GM18517 (cell line): ENCODE measurements around the gene ROPN1L.
"Not testable (repeated sequence)": the region's sequence is repeated elsewhere in the genome, so short reads cannot be mapped to it uniquely, and the experiment has no call there.

Experiments
- ATAC-seq: cut with Tn5 transposase; IDR thresholded peaks from one replicate; pipeline ENCODE4 v1.9.1; 2021; ENCODE audit warnings: mild to moderate bottlenecking, moderate library complexity; ENCODE audit not compliant: unreplicated experiment

ROPN1L gene

DNA sequence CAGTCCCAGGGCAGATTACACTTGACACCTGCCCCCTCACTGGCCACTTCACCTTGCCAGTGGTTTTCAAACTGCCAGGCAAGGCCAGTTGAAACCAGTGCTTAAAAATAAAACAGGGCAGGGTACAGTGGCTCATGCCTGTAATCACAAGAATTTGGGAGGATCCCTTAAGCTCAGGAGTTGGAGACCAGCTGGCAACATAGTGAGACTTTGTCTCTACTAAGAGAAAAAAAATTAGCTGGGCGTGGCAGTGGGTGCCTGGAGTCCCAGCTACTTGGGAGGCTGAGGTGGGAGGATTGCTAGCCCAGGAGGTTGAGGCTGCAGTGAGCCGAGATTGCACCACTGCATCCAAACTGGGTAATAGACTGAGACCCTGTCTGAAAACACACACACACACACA is 58.1 kb downstream of the ROPN1L start:
- no peak for ATAC-seq

DNA sequence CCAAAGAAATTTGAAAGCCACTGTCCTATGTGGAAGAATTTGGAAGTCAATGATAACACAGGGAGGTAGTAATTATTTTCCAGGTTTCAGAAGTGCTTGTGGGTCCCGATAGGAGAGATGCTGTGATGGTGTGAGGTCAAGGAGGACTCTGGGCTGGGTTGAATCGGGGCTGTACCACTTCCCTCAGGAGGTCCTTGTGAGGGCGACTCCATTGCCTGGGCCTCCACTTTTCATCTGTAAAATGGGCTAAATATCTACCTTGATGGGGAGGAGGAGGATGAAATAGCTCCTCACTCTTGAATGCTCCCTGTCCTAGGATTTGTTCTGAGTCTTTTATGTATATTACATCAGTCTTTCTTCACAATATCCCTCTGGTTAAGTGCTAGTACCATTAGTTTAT is 59.0 kb downstream of the ROPN1L start:
- ATAC-seq: no peak

DNA sequence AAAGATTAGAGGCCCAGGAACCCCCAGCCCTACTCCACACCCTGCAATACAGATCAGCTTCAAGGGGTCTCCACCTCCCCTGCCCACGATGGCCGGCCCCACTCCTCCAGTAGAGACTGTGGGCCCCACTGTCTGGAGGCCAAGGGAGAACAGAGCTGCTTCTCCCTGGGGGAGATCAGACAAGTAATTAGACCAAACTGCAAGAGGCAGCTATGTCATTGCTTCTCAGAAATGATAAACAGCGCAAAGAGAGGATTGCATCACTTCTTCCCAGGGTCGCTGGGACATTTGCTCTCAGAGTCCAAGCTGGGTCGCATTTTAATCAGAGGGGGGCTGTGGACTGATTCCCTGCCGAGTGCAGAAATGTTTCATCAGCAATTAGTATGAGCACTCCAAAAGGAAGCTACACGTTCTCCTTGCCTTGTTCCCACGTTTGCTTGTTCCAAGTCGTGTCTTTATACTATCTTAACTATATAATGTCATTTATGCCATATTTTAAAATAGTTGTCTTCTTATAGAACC is 59.9 kb downstream of the ROPN1L start:
- no peak for ATAC-seq

DNA sequence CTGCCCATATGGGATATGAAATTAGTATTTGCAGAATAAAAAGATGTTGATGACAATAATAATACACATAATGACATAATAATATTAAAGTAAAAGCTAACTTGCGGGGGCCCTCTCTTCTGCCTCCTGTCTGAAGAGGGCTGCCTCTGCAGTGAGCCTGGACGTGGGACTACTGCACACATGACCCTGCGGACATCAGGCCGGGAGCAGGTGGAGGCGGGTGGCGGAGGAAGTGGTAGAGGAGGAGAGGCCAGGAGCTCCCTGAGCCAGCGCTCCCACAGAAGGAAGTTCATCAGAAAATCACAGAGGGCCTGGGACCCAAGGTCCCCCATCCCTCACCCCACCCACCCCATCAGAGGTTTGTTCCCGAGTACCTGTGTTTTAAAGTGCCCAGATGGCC is 60.5 kb downstream of the ROPN1L start:
- ATAC-seq: no peak

DNA sequence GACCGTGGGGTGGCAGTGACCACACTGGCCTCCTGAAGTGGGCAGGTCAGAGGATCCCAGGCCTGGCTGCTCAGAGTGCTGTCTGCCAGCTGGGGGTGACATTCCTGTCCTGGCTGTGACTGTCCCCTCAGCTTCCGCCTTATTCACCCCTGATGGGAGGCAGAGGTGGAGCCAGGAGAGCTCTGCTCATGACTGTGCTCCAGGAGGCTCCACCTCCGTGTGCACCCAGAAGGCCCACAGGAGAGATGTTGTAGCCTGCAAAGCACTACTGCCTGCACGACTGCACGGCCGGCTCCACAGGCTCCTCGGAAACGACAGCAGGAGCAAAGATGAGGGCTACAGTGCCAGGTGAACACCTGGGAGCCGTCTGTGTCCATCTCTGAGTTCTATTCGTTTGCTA is 60.9 kb downstream of the ROPN1L start:
- ATAC-seq: no peak

DNA sequence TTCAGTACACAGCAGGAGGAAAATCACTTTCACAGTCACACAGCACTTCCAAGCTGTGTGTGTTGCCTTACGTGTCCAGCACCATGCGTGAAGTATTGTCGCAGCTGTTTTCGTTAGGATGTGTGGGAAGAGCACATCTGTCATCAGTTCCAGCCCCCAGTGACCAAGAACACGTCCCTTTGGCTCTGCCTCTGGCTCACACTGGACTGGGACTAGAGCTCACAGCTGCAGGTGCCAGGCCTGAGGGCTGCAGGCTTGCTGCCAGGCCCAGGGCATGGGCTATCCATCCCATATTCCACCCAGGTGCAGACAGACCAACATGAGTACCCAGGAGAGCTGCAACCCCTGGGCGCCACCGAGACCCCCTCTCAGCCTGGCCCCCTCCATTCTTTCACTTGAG is 61.6 kb downstream of the ROPN1L start:
- ATAC-seq: no peak

DNA sequence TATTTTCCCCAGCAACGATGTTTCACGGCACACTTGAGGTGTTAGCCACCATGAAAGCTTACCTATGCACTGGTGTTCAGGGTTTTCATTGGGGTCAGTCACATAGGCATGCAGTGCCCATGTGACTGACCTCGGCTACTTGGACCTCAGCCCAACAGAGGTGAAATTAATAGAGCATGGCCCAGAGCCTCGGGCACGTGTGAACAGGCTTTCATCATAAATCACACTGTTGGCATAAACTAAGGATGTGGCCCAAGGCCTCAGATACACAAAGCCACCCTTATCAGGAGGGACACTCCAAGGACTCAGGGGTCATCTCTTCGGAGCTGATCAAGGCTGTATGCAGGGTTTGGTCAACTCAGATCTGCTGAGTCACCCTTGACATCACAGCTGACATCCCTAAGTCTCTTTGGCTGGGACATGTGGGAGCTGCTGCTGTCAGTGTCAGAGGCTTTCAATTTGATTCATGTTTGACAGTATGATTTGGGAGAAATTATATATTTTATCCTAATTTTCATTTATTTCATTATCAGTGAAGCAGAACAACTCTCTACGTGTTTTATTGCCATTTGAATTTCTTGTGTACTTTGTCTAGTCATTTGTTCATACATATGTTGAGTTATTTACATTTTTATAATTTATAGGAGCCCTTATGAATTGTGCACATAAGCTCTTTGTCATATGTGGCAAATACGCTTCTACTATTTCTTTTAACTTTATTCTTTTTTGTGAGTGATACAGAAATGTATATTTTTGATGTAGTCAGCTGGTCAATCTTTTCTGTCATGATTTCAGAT is 62.5 kb downstream of the ROPN1L start:
- ATAC-seq: no peak

DNA sequence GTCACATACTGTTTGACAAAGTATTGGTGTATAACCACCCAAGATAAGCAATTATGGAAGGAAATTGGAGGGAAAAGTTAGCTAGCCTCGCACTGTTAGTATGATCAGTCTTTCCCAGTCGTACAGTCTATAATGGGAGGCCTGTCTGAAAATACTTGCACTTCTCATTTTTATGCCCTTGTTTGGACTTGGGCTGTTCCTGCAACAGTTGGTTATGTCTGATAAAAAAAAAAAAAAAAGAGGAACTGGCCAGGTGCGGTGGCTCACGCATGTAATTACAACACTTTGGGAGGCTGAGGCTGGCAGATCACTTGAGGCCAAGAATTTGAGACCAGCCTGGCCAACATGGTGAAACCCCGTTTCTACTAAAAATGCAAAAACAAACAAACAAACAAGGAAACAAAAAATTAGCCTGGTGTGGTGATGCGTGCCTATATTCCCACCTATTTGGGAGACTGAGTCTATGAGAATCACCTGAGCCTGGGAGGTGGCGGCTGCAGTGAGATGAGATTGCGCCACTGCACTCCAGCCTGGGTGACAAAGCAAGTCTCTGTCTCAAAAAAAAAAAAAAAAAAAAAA is 63.9 kb downstream of the ROPN1L start:
- peak; percentile 86 for ATAC-seq

DNA sequence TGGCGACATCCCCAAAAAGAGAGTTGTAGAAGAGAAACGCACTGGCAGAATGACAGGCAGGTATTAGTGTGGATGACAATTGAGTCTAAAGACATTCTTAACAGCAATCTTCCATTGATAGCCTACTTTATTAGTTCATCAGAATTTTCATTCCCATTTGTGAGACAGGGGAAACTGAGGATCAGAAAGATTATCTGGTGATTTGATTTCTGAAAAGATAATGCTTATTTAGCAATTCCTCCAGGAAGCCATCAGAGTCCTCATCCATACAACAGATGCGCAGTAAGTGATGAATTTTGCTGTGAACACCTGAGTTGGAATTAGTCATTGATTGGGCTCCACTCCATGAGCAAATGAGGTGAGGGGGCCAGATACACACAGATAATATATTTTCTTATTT is 64.9 kb downstream of the ROPN1L start:
- no peak for ATAC-seq

DNA sequence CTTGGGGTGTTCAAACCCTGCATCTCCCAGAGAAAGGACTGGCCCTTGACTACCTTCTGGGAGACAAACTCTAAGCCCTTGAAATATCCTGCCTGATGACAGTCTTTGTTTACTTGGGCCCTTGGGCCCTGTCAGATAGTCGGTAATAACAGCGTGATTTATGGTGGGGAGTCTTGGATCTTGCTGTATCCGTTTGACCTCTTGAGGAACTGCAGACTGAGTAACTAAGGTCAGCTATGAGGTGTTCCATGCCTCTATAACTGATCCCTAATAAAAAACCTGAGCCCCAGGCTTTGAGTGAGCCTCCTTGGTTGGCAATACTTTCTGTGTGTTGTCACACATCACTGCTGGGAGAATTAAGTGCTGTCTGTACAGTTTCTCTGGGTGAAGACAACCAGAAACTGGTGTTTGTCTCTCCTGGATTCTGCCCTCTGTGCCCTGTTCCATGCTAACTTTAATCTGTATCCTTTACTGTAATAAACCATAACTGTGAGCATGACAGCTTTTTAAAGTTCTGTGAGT is 66.0 kb downstream of the ROPN1L start:
- ATAC-seq: no peak

DNA sequence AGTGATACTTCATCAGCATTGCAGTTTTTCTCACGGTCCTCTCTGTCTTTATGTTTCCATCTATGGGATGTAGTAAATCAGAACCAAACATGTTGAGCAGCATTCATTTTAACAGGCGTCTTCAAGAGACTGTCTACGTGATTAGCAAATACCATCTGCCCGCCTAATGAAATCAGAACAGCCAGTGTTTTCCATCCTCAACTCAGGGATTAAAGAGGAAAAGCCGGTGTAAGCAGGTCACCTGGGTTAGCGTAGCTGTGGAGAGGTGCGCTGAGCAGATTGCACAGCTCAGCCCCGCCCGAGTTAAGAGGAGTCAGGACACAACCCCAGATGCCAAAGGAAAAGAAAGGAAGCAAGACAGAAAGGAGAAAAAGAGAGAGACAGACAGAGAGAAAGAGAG is 67.9 kb downstream of the ROPN1L start:
- no peak for ATAC-seq

DNA sequence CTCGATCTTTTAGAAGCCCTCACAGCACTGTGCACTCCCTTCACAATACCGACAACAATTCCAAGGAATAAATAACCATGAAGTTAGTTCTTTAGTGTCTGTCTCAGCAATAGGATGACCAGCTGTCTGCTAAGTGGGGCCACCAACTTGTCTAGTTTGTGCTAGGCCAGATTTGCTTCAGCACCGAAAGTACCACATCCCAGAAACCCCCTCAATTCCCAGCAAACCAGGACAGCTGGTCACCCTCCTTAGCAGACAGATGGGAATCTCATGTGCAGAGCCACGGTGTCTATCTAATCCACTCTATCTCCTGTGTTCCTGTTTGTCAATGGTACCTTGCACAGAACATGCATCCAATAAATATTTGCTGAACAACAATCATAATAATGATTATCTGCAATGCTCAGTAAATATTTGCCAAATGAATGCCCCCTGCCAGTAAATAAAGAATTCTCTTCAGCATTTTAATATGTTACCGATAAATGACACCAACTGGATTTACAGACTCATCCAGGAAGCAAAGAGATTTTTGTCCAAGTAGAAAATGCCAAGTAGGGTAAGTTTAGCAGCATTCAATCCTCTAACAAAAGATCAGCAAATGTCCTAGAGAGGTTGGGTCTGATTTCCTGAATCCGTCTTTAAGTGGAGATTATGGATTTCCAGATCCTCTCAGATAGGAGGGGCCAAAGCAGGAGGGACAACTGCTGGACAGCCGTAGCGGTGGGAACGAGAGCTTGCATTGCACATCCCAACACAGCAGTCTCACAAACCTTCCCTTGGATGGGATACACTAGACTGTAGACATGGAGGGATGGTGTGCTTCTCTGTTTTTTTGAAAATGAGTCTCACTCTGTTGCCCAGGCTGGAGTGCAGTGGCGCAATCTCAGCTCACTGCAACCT is 70.3 kb downstream of the ROPN1L start:
- no peak for ATAC-seq

DNA sequence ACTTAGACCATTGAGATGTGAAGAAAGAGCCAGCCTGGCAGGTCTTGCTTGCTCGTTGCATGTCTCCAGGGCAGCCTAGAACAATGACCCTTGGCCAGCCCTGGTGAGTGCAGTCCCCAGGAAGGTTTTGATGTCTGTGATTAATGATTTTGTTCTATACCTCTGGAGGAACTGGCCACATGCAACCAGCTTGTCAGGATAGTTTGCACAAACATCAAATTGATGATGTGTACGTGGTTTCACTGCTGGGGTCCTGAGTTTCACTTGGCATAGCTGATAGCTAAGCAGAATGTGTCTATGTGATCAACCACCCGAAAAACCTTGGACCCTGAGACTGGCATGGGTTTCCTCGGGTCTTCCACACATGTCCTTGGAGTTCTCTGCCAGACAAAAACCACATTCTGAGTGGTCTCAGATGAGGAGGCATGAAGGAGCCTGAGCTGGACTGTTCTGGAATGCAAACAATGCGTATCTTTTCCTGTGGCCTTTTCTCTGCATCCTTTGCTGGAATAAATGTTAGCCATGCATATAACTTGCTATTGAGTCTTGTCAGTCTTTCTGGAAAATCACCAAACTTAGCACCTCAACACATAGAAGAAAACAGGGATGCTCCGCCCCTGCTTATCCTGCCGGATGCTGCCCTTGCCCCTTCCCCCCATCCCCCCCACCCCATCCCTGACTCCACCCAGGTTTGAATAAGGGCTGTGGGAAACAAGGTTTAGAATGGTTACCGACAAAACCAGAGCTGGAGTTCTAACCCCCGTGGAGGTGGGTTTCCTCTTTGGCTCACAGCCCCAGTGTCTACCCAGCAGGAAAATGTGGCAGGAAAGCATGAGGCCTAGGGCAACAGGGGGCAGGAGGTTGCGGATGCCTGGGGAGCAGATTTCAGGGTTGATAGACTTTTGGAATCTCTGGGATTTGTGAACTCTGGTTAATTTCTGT is 72.1 kb downstream of the ROPN1L start:
- no peak for ATAC-seq

DNA sequence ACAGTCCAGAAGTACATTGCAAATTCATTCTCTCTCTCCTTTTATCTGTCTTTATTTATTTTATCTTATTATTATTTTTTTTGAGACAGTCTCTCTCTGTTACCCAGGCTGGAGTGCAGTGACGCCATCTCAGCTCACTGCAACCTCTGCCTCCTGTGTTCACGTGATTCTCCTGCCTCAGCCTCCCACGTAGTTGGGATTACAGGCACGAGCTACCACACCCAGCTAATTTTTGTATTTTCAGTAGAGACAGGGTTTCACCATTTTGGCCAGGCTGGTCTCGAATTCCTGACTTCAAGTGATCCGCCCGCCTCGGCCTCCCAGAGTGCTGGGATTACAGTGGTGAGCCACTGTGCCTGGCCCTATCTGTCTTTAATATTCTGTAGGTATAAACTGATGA is 72.9 kb downstream of the ROPN1L start:
- ATAC-seq: not testable (repeated sequence)
